GM19351 (cell line): Measurements from ENCODE around the gene GAS6.
"Not testable (repeated sequence)": the region's sequence is repeated elsewhere in the genome, so short reads cannot be mapped to it uniquely, and the experiment has no call there.

Experiments used
- ATAC-seq: cut with Tn5 transposase; IDR thresholded peaks from one replicate; pipeline ENCODE4 v1.9.1; 2021; ENCODE audit warnings: mild to moderate bottlenecking, moderate library complexity; ENCODE audit not compliant: unreplicated experiment

The GAS6 gene

GRCh38 chr13:113863524-113864272, at the start of gene GAS6:
Gene GAS6, minus strand, starts transcription at chr13:113864076. Its CDS starts 156 bp downstream, at chr13:113863920.
- no peak for ATAC-seq

- ATAC-seq, result not testable (repeated sequence)
These were observed 49.5 kb upstream of the GAS6 start for GRCh38 chr13:113913408-113913807.

- no peak for ATAC-seq
These were observed 48.7 kb upstream of the GAS6 start for GRCh38 chr13:113912596-113912995.

- ATAC-seq, result no peak
These were observed 44.0 kb upstream of the GAS6 start for GRCh38 chr13:113907635-113908617.

- ATAC-seq, result no peak
These were observed 42.7 kb upstream of the GAS6 start for GRCh38 chr13:113906571-113906970.

- no peak for ATAC-seq
These were observed 42.1 kb upstream of the GAS6 start for GRCh38 chr13:113905942-113906341.

GRCh38 chr13:113905018-113905417, 41.1 kb upstream of the GAS6 start:
- ATAC-seq, result no peak

GRCh38 chr13:113904411-113904810, 40.5 kb upstream of the GAS6 start:
- ATAC-seq, result no peak

- ATAC-seq, result no peak
These were observed 40.0 kb upstream of the GAS6 start for GRCh38 chr13:113903912-113904311.

GRCh38 chr13:113902986-113903775, 39.3 kb upstream of the GAS6 start:
- ATAC-seq, result no peak

GRCh38 chr13:113902481-113902880, 38.6 kb upstream of the GAS6 start:
- no peak for ATAC-seq

GRCh38 chr13:113901642-113902041, 37.8 kb upstream of the GAS6 start:
- no peak for ATAC-seq

- ATAC-seq, result no peak
These were observed 37.4 kb upstream of the GAS6 start for GRCh38 chr13:113901231-113901630.

- ATAC-seq, result no peak
These were observed 36.8 kb upstream of the GAS6 start for GRCh38 chr13:113900646-113901045.

GRCh38 chr13:113898391-113898790, 34.5 kb upstream of the GAS6 start:
- no peak for ATAC-seq

GRCh38 chr13:113897966-113898365, 34.1 kb upstream of the GAS6 start:
- no peak for ATAC-seq

GRCh38 chr13:113897161-113897560, 33.3 kb upstream of the GAS6 start:
- ATAC-seq, result no peak

- no peak for ATAC-seq
These were observed 31.6 kb upstream of the GAS6 start for GRCh38 chr13:113895436-113895835.

GRCh38 chr13:113890774-113891480, 27.1 kb upstream of the GAS6 start:
- ATAC-seq, result no peak

GRCh38 chr13:113889467-113889866, 25.6 kb upstream of the GAS6 start:
- no peak for ATAC-seq
